Limb (tissue), 2 donors: ENCODE data around the gene MTARC1.

Experiments used
- DNase-seq, 2 donors: peaks; one replicate each; pipeline ENCODE4 v3.0.0-alpha.2; 2016; ENCODE audit errors: extremely low spot score in 2 of 2

MTARC1 gene

DNA sequence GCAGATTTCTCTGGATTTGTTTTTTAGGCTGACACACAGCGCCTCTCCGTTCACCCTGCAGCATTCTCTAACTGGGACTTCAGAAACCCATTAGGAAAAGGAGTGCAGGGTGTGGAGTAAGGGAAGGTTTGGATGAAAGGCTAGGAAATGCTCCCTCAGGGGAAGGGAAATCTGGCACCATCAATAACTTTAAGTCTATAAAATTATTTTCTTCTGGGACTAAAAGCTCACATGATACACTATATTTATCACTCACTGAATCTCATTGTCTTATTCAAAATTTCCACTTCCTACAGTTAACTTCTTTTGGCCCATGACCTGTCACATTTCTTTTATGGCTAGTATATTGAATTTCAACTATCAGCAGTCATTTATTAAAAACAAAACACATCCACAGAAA lies 46.7 kb downstream of the MTARC1 start:
- DNase-seq, result no peak

DNA sequence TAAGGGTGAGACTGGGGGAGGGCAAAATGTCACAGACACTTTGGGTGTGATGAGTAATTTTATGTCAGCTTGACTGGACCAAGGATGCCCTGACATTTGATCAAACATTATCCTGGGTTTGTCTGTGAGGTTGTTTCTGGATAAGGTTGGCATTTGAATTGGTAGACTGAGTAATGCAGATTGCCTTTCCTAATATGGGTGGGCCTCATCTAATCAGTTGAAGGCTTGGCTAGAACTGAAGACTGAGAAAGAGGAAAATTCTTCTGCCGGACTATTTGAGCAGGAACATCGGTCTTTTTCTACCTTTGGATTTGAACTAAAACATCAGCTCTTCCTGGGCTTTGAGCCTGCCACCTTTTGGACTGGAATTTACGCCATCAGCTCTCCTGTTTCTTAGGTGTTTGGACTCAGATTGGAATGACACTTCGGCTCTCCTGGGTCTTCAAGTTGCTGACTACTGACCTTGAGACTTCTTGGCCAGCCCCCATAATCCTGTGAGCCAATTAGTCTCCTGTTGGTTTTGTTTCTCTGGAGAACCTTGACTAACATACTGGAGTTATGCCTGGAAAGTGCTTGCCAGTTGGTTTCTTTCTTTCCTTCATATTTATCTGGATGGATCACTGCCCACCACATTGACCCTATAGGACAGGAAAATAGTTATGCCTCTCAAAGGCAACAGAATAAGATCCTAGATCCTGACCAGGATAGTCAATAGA lies 47.6 kb downstream of the MTARC1 start:
- no peak for DNase-seq
